Keratinocyte (primary cell): ENCODE data around the gene CCDC192. TPM values are rescaled to one million over a fixed set of nuclear protein-coding genes. Genes with fewer than 3 reads are reported as not detected.
"Not testable (repeated sequence)": the region's sequence is repeated elsewhere in the genome, so short reads cannot be mapped to it uniquely, and the experiment has no call there.

ENCODE experiments used
- DNase-seq: peaks from one replicate; pipeline ENCODE4 v3.0.0-alpha.2; 2011; ENCODE audit warnings: low read depth, missing footprints, low spot score
- FAIRE-seq: peaks from 2 replicates; lab custom pipeline; 2011; peaks lifted over from hg19 to GRCh38; lab: Jason Lieb, UNC
- H2AFZ ChIP-seq: 2 replicates; pipeline ENCODE4 v1.6.0; 2012; ENCODE audit warnings: low read length, control low read depth, inconsistent platforms; ENCODE audit not compliant: control insufficient read depth
- H3K27ac ChIP-seq: 2 replicates; pipeline ENCODE4 v1.5.1; 2011; ENCODE audit warnings: low read length; ENCODE audit not compliant: control insufficient read depth, insufficient read depth
- H3K27me3 ChIP-seq: 3 replicates; pipeline ENCODE4 v1.6.0; 2011; ENCODE audit warnings: low read length; ENCODE audit not compliant: control insufficient read depth, insufficient read depth; ENCODE audit errors: extremely low read depth
- H3K36me3 ChIP-seq, 2 experiments: 2 replicates in 1 of 2; 3 replicates in 1 of 2; pipeline ENCODE4 v1.5.1; 2011; ENCODE audit warnings: low read length in 2 of 2, mild to moderate bottlenecking in 1 of 2; ENCODE audit not compliant: control insufficient read depth in 2 of 2, insufficient read depth in 2 of 2; ENCODE audit errors: extremely low read depth in 1 of 2
- H3K4me1 ChIP-seq: 3 replicates; pipeline ENCODE4 v1.5.1; 2011; ENCODE audit warnings: low read length; ENCODE audit not compliant: control insufficient read depth, insufficient read depth; ENCODE audit errors: extremely low read depth
- H3K4me2 ChIP-seq: 3 replicates; pipeline ENCODE4 v1.6.0; 2011; ENCODE audit warnings: low read depth, low read length; ENCODE audit not compliant: control insufficient read depth, insufficient read depth; ENCODE audit errors: extremely low read depth
- H3K4me3 ChIP-seq, 3 experiments: fragments of 200-600 bp in 1 of 3; sonication (generic) in 1 of 3; 2 replicates in 2 of 3; 3 replicates in 1 of 3; pipeline ENCODE4 v1.5.1; 2011 to 2016; ENCODE audit warnings: low read length in 3 of 3, mild to moderate bottlenecking in 3 of 3, control low read depth in 2 of 3, inconsistent platforms in 1 of 3, low read depth in 1 of 3, mixed read lengths in 1 of 3, mixed run types in 1 of 3, moderate library complexity in 1 of 3; ENCODE audit not compliant: control insufficient read depth in 2 of 3, insufficient read depth in 2 of 3; ENCODE audit errors: extremely low read depth in 1 of 3
- H3K79me2 ChIP-seq: 2 replicates; pipeline ENCODE4 v1.6.0; 2012; ENCODE audit warnings: low read length; ENCODE audit not compliant: control insufficient read depth, insufficient read depth
- H3K9ac ChIP-seq: 3 replicates; pipeline ENCODE4 v1.6.0; 2011; ENCODE audit warnings: low read length; ENCODE audit not compliant: control insufficient read depth, insufficient read depth; ENCODE audit errors: extremely low read depth
- H3K9me1 ChIP-seq: 3 replicates; pipeline ENCODE4 v1.6.0; 2011; ENCODE audit warnings: low read length; ENCODE audit not compliant: control insufficient read depth, insufficient read depth; ENCODE audit errors: extremely low read depth
- H3K9me3 ChIP-seq: 2 replicates; pipeline ENCODE4 v1.5.1; 2012; ENCODE audit warnings: low read depth, low read length; ENCODE audit not compliant: control insufficient read depth
- H4K20me1 ChIP-seq: 3 replicates; pipeline ENCODE4 v1.6.0; 2011; ENCODE audit warnings: low read length; ENCODE audit not compliant: control insufficient read depth, insufficient read depth; ENCODE audit errors: extremely low read depth
- EZH2 ChIP-seq: IDR thresholded peaks from one replicate; pipeline ENCODE4 v1.6.1; 2012; ENCODE audit warnings: inconsistent platforms, mild to moderate bottlenecking, low read length, moderate library complexity
- dilution Hi-C: fragments of 300-500 bp; cut with MboI; formaldehyde crosslinking; loops from one replicate; pipeline ENCODE4 v1.7.0; 2020; ENCODE audit warnings: low sequenced_read_pairs; ENCODE audit not compliant: extremely low pct_ligation_motif_present
- polyA plus RNA-seq, 5 experiments: library from polyadenylated mRNA; depleted of rRNA in 3 of 5; stranded (reverse) in 3 of 5; stranded (forward) in 1 of 5; unstranded in 1 of 5; fragments of >200 nt; gene quantifications; 1 replicate in 1 of 5; 2 replicates in 3 of 5; 3 replicates in 1 of 5; pipeline versions ENCODE4 v1.2.1 to v1.2.3, GENCODE V29; 2011 to 2012; ENCODE audit warnings: missing spikeins in 2 of 5, low read depth in 1 of 5, low replicate concordance in 1 of 5
- TF ChIP-seq, protein P1 (sequence below), 3 experiments: IDR thresholded peaks in 1 of 3; conservative IDR thresholded peaks in 1 of 3; optimal IDR thresholded peaks in 1 of 3; 2 replicates in 2 of 3; 3 replicates in 1 of 3; pipeline versions ENCODE3 to v1.5.1; 2011; ENCODE audit warnings: low read length in 3 of 3, mild to moderate bottlenecking in 3 of 3, moderate library complexity in 2 of 3, control low read depth in 1 of 3, inconsistent platforms in 1 of 3; ENCODE audit not compliant: insufficient read depth in 2 of 3; ENCODE audit errors: extremely low read depth in 1 of 3

Gene CCDC192
- polyA plus RNA-seq, 1 donor (not counting 4 experiments of a cell fraction or from before 2014, with no cell fraction given), result not detected

DNA sequence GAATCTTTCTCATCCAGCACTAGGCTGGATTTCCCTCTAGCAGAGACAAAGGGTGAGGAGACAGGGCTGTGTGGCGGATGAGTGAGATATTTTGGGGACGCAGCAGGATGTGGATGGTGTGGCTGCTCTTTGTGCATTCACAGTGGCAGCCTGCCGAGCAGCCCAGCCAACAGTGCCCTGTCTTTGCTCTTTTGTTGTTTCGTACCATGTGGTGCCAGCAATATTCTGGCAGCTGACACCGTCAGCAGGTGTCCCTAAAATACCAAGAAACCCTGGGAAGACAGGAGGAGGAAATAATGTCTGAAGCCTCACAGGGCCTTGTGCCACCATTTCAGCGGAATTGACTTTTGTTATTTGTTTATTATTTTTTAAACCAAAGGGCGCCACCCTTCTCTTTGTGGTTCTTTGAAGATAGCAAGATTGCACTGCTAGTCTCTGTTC, 141.4 kb downstream of the CCDC192 start:
- H3K27me3 ChIP-seq, result no peaks in the 10 kb centered on the region
- H3K4me2 ChIP-seq, result no peak overlapping the region
- dilution Hi-C loops, result no loop called here
- no peak overlapping the region for H3K4me3 ChIP-seq
- TF ChIP-seq EZH2, result no peak
- TF ChIP-seq, protein P1, sequence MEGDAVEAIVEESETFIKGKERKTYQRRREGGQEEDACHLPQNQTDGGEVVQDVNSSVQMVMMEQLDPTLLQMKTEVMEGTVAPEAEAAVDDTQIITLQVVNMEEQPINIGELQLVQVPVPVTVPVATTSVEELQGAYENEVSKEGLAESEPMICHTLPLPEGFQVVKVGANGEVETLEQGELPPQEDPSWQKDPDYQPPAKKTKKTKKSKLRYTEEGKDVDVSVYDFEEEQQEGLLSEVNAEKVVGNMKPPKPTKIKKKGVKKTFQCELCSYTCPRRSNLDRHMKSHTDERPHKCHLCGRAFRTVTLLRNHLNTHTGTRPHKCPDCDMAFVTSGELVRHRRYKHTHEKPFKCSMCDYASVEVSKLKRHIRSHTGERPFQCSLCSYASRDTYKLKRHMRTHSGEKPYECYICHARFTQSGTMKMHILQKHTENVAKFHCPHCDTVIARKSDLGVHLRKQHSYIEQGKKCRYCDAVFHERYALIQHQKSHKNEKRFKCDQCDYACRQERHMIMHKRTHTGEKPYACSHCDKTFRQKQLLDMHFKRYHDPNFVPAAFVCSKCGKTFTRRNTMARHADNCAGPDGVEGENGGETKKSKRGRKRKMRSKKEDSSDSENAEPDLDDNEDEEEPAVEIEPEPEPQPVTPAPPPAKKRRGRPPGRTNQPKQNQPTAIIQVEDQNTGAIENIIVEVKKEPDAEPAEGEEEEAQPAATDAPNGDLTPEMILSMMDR (optimal IDR thresholded peaks at IDR 0.05 in 1 of 3, IDR thresholded peaks at IDR 0.05 in 1 of 3, conservative IDR thresholded peaks at IDR 0.05 in 1 of 3; ENCODE audit: extremely low read depth in 1 of 3, insufficient read depth in 2 of 3, low read length in 3 of 3), result no peak
- H2AFZ ChIP-seq, result no peak overlapping the region
- no peak overlapping the region for H3K9ac ChIP-seq
- no peaks in the 10 kb centered on the region for H3K4me1 ChIP-seq
- no peaks in the 10 kb centered on the region for H3K79me2 ChIP-seq
- H4K20me1 ChIP-seq, result no peaks in the 10 kb centered on the region
- no peak for FAIRE-seq
- no peaks in the 10 kb centered on the region for H3K9me3 ChIP-seq
- DNase-seq, result no peak
- no peak overlapping the region for H3K27ac ChIP-seq
- no peaks in the 10 kb centered on the region for H3K36me3 ChIP-seq
- H3K9me1 ChIP-seq, result no peaks in the 10 kb centered on the region

DNA sequence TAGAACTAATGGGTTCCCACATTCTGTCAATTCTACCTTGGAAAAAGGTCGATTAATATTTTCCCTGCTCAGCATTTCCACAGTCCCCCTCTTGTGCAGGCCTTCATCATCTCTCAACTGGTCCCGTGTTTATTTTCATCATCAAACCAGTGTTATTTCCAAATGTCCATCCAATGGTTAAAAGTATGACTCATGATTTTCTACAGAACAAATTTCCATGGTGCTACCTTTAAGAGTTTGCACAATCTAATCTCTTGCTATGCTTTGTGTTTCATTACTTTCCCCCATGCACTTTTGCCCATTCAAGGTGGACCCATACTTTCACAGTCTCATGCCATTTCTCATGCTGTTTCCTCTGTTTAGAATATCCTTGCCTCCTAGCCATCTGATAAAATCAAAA, 143.7 kb downstream of the CCDC192 start:
- FAIRE-seq (peak; percentile 39), DNase-seq (no peak)
- Histone ChIP-seq H3K4me3 (no peak overlapping the region), H3K9me1 (no peaks in the 10 kb centered on the region), H3K9me3 (no peaks in the 10 kb centered on the region), H3K79me2 (no peaks in the 10 kb centered on the region), H3K36me3 (no peaks in the 10 kb centered on the region), H2AFZ (no peak overlapping the region), H3K27ac (no peak overlapping the region), H3K4me2 (no peak overlapping the region), H4K20me1 (no peaks in the 10 kb centered on the region), H3K4me1 (no peaks in the 10 kb centered on the region), H3K9ac (no peak overlapping the region), H3K27me3 (no peaks in the 10 kb centered on the region)
- dilution Hi-C loops, result no loop called here
- TF ChIP-seq, protein P1 (optimal IDR thresholded peaks at IDR 0.05 in 1 of 3, IDR thresholded peaks at IDR 0.05 in 1 of 3, conservative IDR thresholded peaks at IDR 0.05 in 1 of 3; ENCODE audit: extremely low read depth in 1 of 3, insufficient read depth in 2 of 3, low read length in 3 of 3), result no peak
- TF ChIP-seq EZH2, result no peak

DNA sequence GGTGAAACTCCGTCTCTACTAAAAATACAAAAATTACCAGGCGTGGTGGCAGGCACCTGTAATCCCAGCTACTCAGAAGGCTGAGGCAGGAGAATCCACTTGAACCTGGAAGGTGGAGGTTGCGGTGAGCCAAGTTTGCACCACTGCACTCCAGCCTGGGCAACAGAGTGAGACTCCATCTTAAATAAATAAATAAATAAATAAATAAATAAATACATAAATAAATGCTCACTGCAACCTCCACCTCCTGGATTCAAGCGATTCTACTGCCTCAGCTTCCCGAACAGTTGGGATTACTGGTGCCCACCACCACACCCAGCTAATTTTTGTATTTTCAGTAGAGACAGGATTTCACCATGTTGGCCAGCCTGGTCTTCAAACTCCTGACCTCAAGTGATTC, 144.4 kb downstream of the CCDC192 start:
- H3K4me2 ChIP-seq, H2AFZ ChIP-seq, FAIRE-seq, H3K4me1 ChIP-seq, H4K20me1 ChIP-seq, H3K27ac ChIP-seq, H3K9me1 ChIP-seq, H3K9ac ChIP-seq, H3K9me3 ChIP-seq, H3K27me3 ChIP-seq, dilution Hi-C loops, DNase-seq, H3K79me2 ChIP-seq, H3K36me3 ChIP-seq, H3K4me3 ChIP-seq: not testable (repeated sequence)
